Suprapubic skin (tissue), 4 donors: Measurements from ENCODE around the gene MRFAP1L1. TPM values are rescaled to one million over a fixed set of nuclear protein-coding genes. Genes with fewer than 3 reads are reported as not detected.
"Not testable (repeated sequence)": the region's sequence is repeated elsewhere in the genome, so short reads cannot be mapped to it uniquely, and the experiment has no call there.

ENCODE experiments used
- DNase-seq, 2 donors: peaks; one replicate each; pipeline ENCODE4 v3.0.0-alpha.2; 2019; ENCODE audit warnings: low spot score in 2 of 2
- H3K27ac ChIP-seq: fragments of 200-600 bp; sonication (generic); one replicate; pipeline ENCODE4 v1.5.1; 2019
- H3K27me3 ChIP-seq: fragments of 200-600 bp; sonication (generic); one replicate; pipeline ENCODE4 v1.5.1; 2019
- H3K36me3 ChIP-seq: fragments of 200-600 bp; sonication (generic); one replicate; pipeline ENCODE4 v1.5.1; 2019
- H3K4me1 ChIP-seq: fragments of 200-600 bp; sonication (generic); one replicate; pipeline ENCODE4 v1.5.1; 2019
- H3K4me3 ChIP-seq: fragments of 200-600 bp; sonication (generic); one replicate; pipeline ENCODE4 v1.5.1; 2019; ENCODE audit warnings: mild to moderate bottlenecking
- H3K9me3 ChIP-seq: fragments of 200-600 bp; sonication (generic); one replicate; pipeline ENCODE4 v1.5.1; 2019
- EP300 ChIP-seq: sonication (generic); formaldehyde crosslinking; IDR thresholded peaks from one replicate; pipeline ENCODE4 v1.6.1; 2017; ENCODE audit warnings: antibody characterized with exemption
- POLR2A ChIP-seq, 2 donors: fragments of 450-650 bp; IDR thresholded peaks; one replicate each; pipeline ENCODE4 v1.6.1; 2017; ENCODE audit warnings: antibody characterized with exemption in 2 of 2, mild to moderate bottlenecking in 2 of 2, moderate library complexity in 2 of 2
- POLR2AphosphoS5 ChIP-seq, 3 donors: sonication (generic); formaldehyde crosslinking; IDR thresholded peaks; one replicate each; pipeline ENCODE4 v1.6.1; 2017; ENCODE audit warnings: antibody characterized with exemption in 3 of 3
- WGBS: methylation state at CpG from one replicate; pipeline ENCODE4 v1.1.5; 2018; 5-methylcytosine and 5-hydroxymethylcytosine counted together
- total RNA-seq, 4 donors: library from RNA; depleted of rRNA; stranded (reverse); fragments of >200 nt; gene quantifications; one replicate each; pipeline ENCODE4 v1.1.0, GENCODE V29; 2016
- TF ChIP-seq, protein P1 (sequence below), 2 donors: fragments of 200-600 bp in 1 of 2; fragments of 450-650 bp in 1 of 2; sonication (generic) in 1 of 2; IDR thresholded peaks; one replicate each; pipeline ENCODE4 v1.5.1; 2016 to 2019; ENCODE audit warnings: antibody characterized with exemption in 2 of 2, mild to moderate bottlenecking in 1 of 2, moderate library complexity in 1 of 2

The MRFAP1L1 gene
- total RNA-seq, 4 donors from 2014 or later, result 40.6 to 63.4 (median 53.4) TPM

- 11% methylated on average over 16 of the region's 40 CpGs for WGBS
- Histone ChIP-seq H3K36me3 (no peaks in the 10 kb centered on the region), H3K4me1 (peaks cover 41% of the 10 kb centered on the region), H3K9me3 (no peaks in the 10 kb centered on the region), H3K4me3 (peak overlapping the region; percentile 85), H3K27ac (peak overlapping the region; percentile 90), H3K27me3 (no peaks in the 10 kb centered on the region)
- TF ChIP-seq POLR2A (IDR thresholded peaks at IDR 0.05), result no peak
- TF ChIP-seq, protein P1, sequence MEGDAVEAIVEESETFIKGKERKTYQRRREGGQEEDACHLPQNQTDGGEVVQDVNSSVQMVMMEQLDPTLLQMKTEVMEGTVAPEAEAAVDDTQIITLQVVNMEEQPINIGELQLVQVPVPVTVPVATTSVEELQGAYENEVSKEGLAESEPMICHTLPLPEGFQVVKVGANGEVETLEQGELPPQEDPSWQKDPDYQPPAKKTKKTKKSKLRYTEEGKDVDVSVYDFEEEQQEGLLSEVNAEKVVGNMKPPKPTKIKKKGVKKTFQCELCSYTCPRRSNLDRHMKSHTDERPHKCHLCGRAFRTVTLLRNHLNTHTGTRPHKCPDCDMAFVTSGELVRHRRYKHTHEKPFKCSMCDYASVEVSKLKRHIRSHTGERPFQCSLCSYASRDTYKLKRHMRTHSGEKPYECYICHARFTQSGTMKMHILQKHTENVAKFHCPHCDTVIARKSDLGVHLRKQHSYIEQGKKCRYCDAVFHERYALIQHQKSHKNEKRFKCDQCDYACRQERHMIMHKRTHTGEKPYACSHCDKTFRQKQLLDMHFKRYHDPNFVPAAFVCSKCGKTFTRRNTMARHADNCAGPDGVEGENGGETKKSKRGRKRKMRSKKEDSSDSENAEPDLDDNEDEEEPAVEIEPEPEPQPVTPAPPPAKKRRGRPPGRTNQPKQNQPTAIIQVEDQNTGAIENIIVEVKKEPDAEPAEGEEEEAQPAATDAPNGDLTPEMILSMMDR (IDR thresholded peaks at IDR 0.05), result peak; percentile 6 to 30
- peak in 1 of 2 donors; percentile 43 for DNase-seq
Measured at GRCh38 chr4:6674500-6675149, 35.0 kb downstream of the MRFAP1L1 start.

DNA sequence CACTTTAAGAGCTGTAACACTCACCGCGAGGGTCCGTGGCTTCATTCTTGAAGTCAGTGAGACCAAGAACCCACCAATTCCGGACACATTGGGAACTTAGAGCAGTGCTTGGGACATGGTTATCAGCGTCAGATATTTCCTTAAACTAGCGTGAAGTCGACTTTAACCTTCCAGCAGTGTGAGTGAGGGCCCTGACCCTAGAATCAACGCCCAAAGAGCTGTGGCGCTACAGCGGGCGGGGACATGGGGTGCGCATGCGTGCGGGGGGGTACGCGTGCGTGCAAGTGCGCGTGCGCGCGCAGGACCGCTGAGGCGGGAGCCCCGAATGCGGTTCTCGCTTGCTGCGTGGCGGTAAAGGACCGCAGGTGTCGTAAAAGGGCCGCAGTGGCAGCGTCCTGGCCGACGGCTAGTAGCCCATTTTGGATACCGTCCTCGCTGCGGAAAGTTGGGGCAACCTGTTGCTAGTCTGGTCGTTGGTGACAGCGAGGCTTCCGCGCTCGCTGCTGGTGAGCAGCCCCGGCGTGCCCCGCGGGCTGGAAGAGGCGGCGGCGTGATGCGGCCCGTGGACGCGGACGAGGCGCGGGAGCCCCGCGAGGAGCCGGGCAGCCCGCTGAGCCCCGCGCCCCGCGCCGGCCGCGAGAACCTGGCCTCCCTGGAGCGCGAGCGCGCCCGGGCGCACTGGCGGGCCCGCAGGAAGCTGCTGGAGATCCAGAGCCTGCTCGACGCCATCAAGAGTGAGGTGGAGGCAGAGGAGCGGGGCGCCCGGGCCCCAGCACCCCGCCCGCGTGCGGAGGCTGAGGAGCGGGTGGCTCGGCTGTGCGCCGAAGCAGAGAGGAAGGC lies 35.8 kb downstream of the MRFAP1L1 start:
- peak overlapping the region; percentile 90 for H3K27ac ChIP-seq
- peak; percentile 96 to 97 for DNase-seq
- H3K4me3 ChIP-seq, result peak overlapping the region; percentile 85
- no peaks in the 10 kb centered on the region for H3K27me3 ChIP-seq
- 4% methylated on average over 15 of the region's 89 CpGs for WGBS
- peaks cover 41% of the 10 kb centered on the region for H3K4me1 ChIP-seq
- H3K36me3 ChIP-seq, result no peaks in the 10 kb centered on the region
- H3K9me3 ChIP-seq, result no peaks in the 10 kb centered on the region
- TF ChIP-seq POLR2AphosphoS5 (IDR thresholded peaks at IDR 0.05) (peak in 2 of 3 donors; percentile 73 to 79), EP300 (no peak), POLR2A (IDR thresholded peaks at IDR 0.05) (peak; percentile 4 to 53)
- TF ChIP-seq, protein P1 (IDR thresholded peaks at IDR 0.05), result no peak

DNA sequence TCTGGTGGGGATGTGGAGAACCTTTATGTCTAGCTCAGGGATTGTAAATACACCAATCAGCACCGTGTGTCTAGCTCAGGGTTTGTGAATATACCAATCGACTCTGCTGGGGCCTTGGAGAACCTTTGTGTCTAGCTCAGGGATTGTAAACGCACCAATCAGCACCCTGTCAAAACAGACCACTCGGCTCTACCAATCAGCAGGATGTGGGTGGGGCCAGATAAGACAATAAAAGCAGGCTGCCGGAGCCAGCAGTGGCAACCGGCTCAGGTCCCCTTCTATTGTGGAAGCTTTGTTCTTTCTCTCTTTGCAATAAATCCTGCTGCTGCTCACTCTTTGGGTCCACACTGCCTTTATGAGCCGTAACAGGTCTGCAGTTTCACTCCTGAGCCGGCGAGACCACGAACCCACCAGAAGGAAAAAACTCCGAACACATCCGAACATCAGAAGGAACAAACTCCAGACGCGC lies 36.4 kb downstream of the MRFAP1L1 start:
- Histone ChIP-seq H3K27ac (peak overlapping the region; percentile 90), H3K4me1 (peaks cover 41% of the 10 kb centered on the region), H3K4me3 (peak overlapping the region; percentile 85)
- not testable (repeated sequence) for H3K36me3 ChIP-seq, H3K27me3 ChIP-seq, DNase-seq, H3K9me3 ChIP-seq
- 37% methylated on average over 13 of the region's 14 CpGs for WGBS

DNA sequence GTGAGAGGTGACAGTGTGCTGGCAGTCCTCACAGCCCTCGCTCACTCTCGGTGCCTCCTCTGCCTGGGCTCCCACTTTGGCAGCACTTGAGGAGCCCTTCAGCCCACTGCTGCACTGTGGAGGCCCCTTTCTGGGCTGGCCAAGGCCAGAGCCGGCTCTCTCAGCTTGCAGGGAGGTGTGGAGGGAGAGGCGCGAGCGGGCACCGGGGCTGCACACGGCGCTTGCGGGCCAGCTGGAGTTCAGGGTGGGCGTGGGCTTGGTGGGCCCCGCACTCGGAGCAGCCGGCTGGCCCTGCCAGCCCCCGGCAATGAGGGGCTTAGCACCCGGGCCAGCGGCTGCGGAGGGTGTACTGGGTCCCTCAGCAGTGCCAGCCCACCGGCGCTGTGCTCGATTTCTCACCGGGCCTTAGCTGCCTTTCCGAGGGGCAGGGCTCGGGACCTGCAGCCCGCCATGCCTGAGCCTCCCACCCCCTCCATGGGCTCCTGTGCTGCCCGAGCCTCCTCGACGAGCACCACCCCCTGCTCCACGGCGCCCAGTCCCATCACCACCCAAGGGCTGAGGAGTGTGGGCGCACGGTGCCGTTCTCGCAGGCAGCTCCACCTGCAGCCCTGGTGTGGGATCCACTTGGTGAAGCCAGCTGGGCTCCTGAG lies 37.0 kb downstream of the MRFAP1L1 start:
- H3K36me3 ChIP-seq, H3K9me3 ChIP-seq, H3K27me3 ChIP-seq, H3K27ac ChIP-seq: not testable (repeated sequence)
- whole genome bisulfite sequencing, result 98% methylated on average over 10 of the region's 34 CpGs
- Histone ChIP-seq H3K4me1 (peaks cover 41% of the 10 kb centered on the region), H3K4me3 (peak overlapping the region; percentile 85)
- peak; percentile 59 to 62 for DNase-seq

DNA sequence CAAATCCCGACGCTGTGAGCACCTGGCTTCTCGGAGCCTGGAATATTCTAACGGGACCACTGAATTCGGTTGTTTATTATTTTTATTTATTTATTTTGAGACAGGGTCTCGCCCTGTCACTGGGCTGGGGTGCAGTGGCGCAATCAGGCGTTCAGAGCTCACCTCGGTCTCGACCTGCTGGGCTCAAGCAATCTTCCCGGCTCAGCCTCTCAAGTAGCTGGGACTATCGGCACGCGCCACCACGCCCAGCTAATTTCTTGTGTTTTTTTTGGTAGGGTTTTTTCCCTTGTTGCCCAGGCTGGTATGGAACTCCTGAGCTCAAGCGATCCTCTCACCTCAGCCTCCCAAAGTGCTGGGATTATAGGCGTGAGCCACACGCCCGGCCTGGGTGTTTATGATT lies 37.5 kb downstream of the MRFAP1L1 start:
- H3K27ac ChIP-seq, result no peak overlapping the region
- peaks cover 38% of the 10 kb centered on the region for H3K4me1 ChIP-seq
- H3K36me3 ChIP-seq, result no peaks in the 10 kb centered on the region
- no peaks in the 10 kb centered on the region for H3K9me3 ChIP-seq
- no peak for TF ChIP-seq POLR2A (IDR thresholded peaks at IDR 0.05)
- no peak for TF ChIP-seq POLR2AphosphoS5 (IDR thresholded peaks at IDR 0.05)
- no peak for TF ChIP-seq EP300
- TF ChIP-seq, protein P1 (IDR thresholded peaks at IDR 0.05), result no peak
- no peak overlapping the region for H3K4me3 ChIP-seq
- no peaks in the 10 kb centered on the region for H3K27me3 ChIP-seq
- DNase-seq, result peak in 1 of 2 donors; percentile 51
- WGBS, result 91% methylated on average over 18 of the region's 19 CpGs

DNA sequence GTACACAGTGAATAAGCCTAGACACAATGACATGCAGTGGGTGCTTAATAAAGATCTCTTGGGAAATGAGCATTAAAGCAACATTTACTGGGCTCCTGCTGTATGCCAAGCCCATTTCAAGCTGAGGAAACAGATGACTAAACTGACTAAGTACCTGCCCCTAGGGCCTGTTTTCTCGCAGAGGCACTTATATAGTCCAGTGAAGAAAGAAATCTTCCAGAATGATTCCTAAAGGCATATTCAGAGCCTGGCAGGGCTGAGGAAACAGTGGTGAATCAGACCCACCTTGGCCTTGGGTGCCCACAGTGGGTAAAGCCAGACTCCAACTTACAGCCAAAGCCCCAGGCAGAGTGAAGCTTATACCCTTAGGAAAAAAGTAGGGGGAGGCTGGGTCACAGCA lies 38.0 kb downstream of the MRFAP1L1 start:
- no peak for TF ChIP-seq POLR2AphosphoS5 (IDR thresholded peaks at IDR 0.05)
- TF ChIP-seq, protein P1 (IDR thresholded peaks at IDR 0.05), result no peak
- no peak for TF ChIP-seq EP300
- no peak for TF ChIP-seq POLR2A (IDR thresholded peaks at IDR 0.05)
- no peak overlapping the region for H3K4me3 ChIP-seq
- no peaks in the 10 kb centered on the region for H3K36me3 ChIP-seq
- peaks cover 34% of the 10 kb centered on the region for H3K4me1 ChIP-seq
- DNase-seq, result no peak
- H3K9me3 ChIP-seq, result no peaks in the 10 kb centered on the region
- 50% methylated on average over 1 of the region's 1 CpG for WGBS
- H3K27me3 ChIP-seq, result no peaks in the 10 kb centered on the region
- no peak overlapping the region for H3K27ac ChIP-seq
